ENCODE results near the gene SLC22A23.

The SLC22A23 gene

DNA sequence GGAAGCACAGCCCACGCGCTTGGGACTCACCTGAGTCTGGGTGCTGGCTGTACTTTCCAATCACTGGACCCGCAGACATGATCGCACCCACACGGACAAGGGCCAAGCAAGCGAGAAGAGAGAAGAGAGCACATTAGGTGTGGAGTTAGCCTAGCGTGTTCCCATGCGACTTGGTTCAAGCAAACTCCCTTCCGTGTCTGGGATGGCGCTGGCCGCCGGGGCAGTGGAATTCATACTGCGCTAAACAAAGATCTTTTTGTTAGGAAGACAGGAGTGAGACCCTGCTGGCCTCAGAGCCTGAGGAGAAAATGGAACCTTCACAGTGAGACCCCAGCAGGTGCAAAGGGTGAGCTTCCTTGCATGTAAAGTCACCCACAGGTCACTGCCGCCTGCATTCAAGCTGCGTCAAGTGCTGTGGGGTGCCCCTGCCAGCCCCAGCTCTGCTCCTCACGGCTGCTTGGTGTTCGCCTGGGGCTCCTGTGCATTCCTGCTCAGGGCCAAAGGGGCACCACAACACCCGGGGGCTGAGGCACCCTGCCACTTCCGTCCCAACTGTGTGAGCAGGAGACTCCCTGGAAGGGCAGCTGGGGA lies 171.7 kb downstream of the SLC22A23 start:
- DNase-seq (ENCODE audit: low read depth in 2 of 2), result no peak

DNA sequence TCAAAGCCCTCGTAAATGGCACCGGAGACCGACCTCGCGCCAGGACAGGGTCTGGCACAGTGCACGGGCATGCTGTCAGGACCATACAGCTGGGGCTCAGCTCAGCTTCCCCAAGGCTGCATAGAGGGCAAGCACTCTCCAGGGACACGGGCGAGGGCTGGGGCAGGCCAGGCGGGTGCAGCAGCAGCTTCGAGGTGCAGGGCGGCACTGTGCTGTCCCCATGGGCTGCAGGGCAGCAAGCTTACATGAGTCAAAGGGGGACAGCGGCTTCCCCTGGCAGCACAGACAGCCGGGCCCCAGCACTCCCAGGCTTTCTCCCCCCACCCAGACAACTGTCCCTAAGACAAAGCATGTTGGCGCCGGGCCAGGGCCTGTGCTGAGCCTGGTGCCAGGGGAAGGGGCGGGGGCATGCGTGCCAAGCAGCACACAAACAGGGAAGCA lies 172.4 kb downstream of the SLC22A23 start:
- DNase-seq (ENCODE audit: low read depth in 2 of 2), result no peak

DNA sequence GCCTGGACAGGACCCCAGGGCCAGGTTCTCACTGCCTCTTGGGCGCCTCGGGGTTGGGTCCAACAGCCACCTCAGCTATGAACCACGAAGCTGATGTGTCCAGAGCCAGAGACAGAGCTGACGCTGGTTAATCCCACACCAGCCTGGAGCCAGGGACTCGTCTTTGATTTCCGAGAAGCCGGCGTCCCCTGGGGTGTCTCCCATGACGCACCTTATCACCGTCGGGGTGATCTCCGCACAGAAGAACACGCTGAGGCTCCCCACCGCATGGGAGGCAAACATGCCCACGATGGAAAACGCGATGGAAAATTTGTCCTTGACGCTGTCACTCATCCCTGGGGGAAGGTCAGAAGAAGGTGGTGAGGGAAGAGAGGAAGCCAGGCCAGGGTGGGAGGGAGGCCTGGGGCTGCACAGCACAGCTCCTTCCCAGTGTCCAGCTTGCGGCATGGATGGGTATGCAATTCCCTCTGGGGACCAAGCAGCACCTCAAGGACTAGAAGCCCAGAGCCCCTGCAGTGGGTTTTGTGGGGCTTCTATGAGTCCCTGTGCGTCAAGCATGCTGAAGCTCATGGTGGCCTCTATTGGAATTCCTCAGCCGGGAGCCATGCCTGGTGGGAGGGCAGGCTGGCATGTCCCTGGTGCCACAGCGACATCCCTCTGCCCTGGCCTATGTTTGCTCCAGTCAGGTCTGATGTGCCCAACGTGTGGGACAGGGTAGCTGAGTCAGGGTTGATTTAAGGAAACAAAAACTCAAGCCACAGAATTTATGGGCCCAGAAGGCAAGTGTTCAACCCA lies 173.0 kb downstream of the SLC22A23 start:
- DNase-seq (ENCODE audit: low read depth in 2 of 2), result no peak

DNA sequence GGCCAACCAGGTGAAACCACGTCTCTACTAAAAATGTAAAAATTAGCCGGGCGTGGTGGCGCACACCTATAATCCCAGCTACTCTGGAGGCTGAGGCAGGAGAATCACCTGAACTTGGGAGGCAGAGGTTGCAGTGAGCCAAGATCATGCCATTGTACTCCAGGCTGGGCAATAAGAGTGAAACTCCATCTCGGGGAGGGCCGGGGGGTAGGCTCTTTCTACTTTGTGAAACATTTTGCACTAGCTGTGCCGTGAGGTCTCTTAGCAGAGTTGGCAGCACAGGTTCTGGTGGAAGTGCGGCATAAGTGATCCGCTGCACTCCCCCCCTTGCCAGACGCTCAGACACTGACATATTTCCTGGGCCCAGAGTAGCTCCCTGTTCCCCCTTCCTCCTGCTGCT lies 173.6 kb downstream of the SLC22A23 start:
- DNase-seq (ENCODE audit: low read depth in 2 of 2), result no peak

DNA sequence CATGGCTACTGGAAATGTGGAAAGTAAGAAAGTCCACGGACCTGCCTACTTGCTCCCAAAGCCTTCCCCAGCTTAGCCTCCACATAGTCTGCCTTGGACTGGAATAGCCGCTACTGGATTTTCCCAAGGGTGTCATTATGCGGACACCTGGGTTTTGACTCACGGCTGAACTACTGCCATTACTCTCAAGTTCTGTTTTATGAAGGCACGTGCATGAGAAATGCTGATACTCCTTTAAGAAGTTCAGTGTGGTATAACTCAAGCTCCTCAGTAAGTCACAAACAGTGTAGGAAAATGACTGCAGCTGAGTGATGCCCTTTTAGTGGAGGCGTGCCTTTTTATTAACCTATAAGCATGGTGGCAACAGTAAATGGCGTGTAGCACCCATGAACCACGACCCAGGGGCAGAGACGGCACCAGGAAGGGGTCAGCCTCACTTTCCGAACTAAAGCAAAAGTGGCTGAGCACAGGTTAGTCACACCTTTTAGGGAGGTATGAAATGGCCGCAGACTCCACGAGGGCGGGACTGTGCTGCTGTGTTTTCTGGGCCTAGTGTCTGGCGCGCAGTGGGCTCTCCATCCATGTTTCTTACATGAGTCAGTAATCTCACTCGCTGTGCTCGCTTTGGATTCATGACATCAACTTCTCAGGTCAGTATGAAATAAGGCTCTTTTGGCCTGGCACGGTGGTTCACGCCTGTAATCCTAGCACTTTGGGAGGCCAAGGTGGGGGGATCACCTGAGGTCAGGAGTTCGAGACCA lies 174.2 kb downstream of the SLC22A23 start:
- no peak for DNase-seq (ENCODE audit: low read depth in 2 of 2)

DNA sequence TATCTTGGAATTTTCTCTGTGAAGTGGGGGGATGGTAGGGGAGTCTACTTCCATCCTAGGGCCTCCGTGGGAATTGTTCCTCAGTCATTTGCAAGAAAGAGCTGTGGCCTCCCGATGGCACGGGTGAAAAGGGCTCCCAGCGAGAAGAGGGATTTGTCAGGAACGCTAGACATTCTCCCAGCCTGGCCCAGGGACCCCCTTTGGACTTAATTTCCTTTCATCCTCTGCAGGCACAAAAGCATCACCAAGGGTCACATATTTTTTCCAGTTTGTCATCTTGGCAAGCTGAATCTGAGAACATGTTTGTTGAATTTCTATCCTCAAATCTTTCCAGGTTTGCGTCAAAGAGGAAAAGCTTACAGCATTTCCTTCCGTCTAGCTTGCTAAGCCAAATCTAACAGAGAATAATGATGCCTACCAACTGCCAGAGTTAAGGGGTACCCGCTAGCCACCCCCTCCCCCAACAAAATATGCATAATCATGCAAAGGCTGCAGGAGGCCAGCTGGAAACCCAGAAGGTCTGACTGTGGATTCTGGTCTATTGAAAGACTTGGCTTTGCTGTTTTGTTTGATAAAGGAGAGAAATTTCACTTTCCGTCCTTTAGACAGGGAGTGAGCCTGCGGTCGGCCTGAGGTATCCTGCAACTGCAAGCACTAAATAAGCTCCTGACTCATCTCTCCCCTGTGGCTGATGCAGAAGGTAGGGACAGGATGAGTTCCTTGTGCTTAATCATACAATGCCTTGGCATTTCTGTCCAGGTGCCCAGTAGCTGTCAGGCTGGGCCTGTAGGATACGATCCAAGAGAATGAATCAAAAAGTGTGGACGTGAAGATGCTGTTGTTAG lies 175.0 kb downstream of the SLC22A23 start:
- no peak for DNase-seq (ENCODE audit: low read depth in 2 of 2)

DNA sequence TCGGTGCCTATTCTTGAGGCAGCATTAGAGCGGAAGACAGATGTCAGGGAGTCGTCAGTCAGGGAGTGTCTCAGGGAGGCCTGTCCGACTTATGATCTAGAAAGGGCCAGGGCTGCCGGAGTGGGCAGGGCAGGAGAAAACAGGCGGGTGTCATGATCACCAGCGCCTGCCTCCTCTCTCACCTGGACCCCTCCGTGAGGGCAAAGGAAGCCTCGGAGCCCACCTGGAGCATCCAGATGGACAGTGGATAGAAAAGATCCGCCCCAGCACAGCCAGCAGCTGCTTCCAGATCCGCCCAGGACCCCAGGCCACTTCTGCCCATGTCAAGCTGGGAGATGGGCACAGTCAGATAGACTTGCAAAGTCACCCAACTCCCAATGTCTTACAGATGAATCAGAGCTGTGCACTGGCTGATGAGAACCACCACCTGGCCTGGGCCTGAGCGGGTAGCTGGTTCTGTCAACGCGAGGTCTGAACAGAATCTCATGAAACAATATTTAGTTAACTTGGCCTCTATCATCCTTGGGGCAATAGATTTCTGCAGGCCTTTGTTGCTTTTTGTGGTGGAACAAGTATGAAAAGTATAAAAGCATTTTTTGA lies 175.9 kb downstream of the SLC22A23 start:
- DNase-seq (ENCODE audit: low read depth in 2 of 2), result no peak

DNA sequence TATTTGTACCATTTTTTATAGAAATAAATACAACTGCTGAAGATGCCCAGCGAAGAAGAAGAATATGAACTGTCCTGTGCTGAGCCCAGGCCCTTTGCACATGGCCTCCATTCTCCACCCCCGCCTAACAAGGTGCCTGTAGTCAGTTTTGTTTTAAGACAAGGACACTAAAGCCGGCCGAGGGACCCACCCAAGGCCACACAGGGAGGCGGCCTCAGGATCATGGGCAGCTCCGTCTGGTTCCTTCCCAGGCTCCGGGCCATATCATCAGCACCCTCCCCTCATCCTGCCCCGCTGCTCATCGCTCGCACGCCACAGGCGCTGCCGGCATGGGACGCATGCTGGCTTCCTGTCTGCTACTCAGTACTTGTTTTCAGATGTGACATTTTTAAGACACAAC lies 176.8 kb downstream of the SLC22A23 start:
- DNase-seq (ENCODE audit: low read depth in 2 of 2), result no peak

DNA sequence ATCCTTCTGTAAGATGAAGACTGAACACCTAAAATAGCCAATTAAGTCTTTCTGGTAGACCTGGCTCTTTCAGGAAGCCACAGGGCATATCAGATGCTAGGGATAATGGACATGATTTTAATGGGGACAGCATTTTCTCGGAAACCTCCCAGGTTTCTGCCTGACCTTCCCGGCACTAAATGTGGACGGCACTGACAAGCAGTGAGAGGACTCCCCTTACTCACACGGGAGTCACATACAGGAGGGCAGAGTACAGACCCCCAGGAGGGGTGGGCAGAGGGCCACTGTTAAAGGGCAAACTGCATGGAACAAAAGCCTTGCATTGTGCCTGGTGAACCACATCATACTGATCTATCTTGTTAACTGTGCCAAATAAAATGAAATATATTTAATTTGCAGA lies 178.2 kb downstream of the SLC22A23 start:
- DNase-seq (ENCODE audit: low read depth in 2 of 2), result no peak

DNA sequence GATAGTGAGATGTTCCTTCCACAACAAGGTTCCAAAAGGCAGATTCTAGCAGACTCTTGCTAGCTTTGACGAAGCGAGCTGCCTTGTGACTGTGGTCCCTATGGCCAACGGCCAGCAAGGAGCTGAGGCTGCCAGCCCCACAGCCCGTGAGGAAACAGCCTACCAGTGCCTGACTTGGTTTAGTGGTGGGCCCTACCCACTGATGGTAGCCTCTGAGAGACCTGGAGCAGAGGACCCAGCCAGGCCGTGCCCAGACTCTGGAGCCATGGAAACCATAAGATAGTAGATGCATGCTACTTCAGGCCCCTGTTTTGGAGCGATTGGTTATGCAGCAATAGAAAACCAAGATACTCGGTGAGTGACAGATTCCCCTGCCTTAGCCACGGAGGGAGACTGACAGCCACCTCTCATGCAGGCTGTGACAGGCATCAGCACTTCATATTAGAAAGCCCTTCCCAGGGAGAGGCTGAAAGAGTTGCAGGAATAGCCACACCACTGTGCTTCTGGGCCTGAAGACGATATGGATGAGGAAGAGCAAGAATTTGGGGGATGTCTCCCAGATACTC lies 178.9 kb downstream of the SLC22A23 start:
- DNase-seq (ENCODE audit: low read depth in 2 of 2), result no peak

DNA sequence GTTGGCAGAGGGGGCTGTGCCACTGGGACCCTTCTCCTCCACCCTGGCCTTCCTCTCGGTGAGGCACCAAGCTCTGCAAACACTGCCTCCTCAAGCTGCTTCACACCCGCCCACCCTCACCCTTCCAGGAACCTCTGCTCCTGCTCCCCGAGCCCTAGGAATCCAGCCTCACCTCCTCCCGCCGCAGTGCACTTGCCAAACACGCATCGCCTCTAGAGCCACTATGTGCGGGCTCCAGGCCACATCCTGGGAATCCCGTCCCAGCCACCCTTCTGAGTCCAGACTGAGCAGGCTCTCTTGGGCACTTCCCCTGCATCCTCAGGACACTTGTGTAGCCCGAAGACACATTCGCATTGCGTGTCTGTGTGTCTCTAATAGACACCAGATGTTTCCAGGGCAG lies 179.6 kb downstream of the SLC22A23 start:
- DNase-seq (ENCODE audit: low read depth in 2 of 2), result no peak

DNA sequence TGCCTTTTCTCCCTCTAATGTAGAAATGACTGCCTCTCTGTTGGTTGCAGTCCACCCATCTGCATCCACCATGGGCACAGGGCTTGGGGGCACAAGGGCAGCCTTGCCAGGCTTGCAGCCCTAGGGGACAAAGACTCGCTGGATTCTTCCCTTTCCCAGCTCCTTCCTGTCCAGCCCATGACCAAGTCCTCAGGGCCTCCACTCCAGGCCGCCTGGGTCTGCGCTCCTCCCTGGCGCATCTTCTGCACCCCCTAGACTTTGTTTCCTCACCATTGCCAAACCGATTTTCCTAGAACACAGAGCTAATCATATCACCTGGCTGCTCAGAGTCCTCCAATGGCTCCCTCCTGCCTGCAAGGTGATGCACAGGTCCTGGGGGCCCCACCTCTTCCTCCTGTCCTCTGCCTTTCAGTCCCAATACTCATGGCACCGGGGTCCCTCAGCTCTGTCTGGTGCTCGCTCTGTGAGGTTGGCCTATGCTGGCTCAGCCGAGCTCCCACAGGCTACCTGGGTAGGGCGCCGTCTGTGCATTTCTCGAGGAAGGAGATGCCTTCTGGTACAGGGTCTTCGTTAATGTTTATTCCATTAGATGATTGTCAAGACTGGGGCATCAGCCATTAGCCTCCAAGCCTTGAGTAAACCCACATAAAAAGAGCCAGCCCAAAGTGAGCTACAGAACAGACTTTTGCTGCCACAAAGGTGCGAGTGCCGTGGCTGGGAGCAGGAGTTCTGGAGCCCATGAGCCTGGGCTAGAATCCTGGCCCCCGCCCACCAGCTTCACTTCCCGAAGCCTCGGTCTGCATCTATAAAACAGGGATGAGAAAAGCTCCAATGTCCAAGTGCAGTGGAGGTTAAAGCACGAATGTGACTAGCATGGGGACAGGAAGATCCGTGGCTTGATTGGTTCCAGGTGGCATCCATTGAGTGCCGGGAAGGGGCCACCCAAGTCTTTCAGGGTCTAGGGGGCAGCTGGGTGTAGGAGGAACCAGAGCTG lies 180.4 kb downstream of the SLC22A23 start:
- no peak for DNase-seq (ENCODE audit: low read depth in 2 of 2)

DNA sequence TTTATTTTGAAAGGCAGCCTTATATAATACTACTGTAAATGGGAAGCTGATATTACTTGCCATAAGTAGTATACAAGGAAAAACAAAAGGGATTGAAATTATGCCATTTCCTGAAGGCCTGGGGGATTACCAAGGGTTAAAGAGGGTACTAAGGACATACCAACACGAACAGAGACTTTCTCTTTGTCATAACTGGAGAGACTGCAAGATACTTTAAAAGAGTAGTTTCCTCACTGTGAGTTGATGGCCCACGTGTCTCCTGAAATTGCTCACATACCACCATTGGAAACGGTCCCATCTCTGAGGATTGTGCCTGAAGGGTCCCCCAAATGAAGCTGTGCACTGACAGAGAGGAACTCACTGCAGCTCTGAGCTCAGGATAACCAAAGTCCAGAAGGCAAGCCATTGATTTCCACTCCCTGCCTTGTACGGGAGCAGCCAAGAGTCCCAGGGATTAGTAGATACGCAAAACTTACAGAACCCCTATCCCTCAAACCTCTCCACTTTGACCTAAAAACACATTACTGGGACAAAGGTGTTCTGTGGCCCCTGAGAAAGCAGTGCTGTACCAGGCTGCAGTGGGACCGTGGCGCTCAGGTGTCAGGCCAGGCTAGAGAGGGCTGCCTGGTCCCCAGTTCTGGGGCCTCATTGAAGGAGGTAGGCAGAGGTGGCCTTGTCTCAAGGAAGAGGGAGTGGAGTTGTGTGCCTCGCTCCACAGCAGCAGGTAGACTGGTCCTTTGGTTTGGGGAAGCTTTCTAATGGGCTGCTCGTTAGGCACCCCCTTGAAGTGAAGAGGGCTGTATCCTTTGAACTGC lies 182.9 kb downstream of the SLC22A23 start:
- no peak for DNase-seq (ENCODE audit: low read depth in 2 of 2)

DNA sequence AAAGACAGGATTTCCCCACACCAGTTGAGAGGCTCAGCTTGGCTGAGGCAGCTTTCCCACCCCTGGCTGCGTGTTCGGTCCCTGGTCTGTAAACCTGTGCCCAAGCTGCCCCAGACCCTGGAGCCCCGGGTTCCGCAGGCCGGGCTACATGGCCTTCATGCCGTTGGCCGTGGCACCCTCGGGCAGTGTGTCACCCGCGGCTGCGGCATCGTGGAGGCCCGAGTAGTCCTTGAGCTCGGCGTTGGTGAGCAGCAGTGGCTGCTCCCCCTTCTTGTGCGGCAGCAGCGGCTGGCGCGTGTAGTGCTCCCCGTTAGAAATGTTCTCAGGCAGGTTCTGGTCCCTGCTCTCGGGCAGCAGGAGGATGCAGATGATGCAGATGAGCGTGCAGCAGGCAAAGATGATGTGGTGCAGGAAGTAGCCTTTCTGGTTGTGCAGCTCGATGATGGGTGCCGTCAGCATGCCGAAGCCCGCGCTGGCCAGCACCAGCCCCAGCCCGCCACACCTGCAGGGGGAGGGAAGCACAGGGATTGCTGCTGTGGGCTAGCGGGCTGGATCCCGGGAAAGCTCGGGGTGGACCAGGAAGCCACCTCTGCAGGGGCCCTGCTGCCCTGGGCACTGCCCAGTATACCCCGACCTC lies 183.8 kb downstream of the SLC22A23 start:
- no peak for DNase-seq (ENCODE audit: low read depth in 2 of 2)

DNA sequence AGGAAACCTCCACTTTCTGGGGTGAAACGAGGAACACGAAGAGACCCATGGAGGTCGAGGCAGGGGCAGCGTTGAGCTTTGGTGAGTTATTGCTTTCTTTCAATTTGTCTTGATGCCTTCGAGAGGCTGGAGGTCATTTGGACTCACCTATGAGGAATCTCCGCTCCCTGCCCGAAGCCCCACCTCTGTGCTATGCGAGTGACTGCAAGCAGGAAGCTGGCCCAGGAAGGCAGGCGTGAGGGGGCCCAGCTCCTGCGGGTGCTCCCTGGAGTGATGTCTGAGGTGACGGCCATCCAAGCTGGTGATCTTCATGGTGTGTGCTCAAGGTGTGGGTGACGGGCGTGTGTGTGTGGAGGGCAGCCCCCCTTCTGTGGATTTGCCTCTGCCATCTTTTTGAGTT lies 185.1 kb downstream of the SLC22A23 start:
- no peak for DNase-seq (ENCODE audit: low read depth in 2 of 2)

DNA sequence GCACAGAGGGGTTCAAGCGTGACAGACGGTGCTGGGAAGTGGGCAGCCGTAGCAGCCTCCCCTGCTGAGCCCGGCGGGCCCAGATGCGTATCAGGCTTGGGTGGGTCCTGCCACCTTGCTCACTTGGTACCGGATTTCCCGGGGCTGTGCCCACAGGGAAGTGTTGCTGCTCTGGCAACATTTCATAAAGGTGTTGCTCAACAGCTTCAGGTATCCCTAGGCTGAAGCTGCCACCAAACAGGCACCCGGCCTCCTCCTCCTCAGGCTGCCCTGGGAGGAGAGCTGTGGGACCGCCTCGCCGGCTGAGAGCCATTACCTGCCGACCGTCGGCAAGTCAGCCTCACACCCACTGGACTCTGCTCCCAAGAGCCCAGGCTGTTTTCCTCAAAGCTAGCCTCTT lies 186.6 kb downstream of the SLC22A23 start:
- no peak for DNase-seq (ENCODE audit: low read depth in 2 of 2)

DNA sequence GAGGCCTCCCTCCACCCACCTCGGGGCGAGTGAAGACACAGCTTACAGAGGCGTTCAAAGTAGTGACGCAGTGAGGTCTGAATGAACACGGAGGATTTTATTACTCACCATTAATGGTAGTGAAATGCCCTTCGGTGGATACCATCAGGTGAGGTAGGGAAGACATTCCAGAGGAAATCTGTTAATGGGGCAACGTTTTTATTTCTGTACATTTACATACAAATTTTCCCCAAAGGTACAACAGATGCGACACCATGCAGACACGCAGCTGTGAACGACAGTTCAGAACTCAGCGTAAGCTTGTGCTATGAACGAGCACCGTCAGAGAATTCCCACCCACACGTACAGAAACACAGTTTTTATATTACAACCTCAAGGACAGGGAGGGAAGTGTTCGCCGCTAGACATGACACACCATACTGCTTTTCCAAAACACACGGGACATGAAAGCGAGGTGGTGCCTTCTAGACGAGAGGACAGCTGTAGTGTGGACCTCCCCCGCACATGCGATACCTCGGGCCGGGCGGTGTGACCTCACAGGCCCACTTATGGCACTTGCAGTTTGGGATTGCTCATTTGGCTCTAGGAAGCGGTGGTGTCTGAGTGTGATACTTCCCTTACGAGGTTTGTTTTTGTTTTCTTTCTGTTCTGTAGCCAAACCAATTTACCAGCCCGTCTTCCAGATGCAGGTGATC lies 187.4 kb downstream of the SLC22A23 start:
- no peak for DNase-seq (ENCODE audit: low read depth in 2 of 2)

DNA sequence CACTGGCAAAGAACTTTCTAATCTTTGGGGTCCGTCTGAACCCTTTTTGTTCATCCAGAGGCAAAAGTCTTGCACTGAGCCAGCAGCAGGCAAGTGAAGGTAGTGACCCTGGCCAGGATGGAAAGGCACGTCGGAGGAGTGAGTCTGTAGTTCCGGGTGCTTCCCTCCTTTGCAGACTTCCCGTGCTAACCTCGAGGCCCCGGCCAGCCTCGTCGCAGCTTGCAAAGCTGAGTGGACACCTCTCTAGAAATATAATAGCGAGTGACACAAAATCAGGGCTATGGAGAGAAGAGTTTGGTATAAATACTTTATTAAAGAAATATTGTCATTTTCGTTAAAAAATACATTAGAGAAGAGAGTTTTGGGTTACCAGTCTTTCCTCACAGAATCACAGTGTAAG lies 188.2 kb downstream of the SLC22A23 start:
- no peak for DNase-seq (ENCODE audit: low read depth in 2 of 2)

All from stimulated activated CD8-positive, alpha-beta memory T cell treated with anti-CD3 and anti-CD28 coated beads, Interleukin-7, amount 100 ng/mL, for 1 hour (primary cell).